HepG2 (cell line): ENCODE measurements around the gene VPS9D1. TPM values are rescaled to one million over a fixed set of nuclear protein-coding genes. Genes with fewer than 3 reads are reported as not detected.
A peak's percentile ranks its signal among the peaks of the same experiment; 100 is the strongest.

Experiments used
- ATAC-seq: fragments of 200-7000 bp; cut with Tn5 transposase; 3 replicates; pipeline ENCODE4 v1.9.1; 2020; ENCODE audit warnings: mild to moderate bottlenecking, moderate library complexity
- BruUV-seq: library from RNA; stranded (reverse); fragments of 400-500 nt; replicated peaks from 2 replicates; lab custom pipeline; 2021; lab: Mats Ljungman, UMichigan
- CTCF ChIA-PET: fragments of 300-600 bp; formaldehyde crosslinking; extraction: SDS; loops from one replicate; lab custom pipeline; 2021; ENCODE audit warnings: low total read pairs, inconsistent platforms, low intra/inter-chr PET ratio; lab: Yijun Ruan, JAX
- POLR2A ChIA-PET: fragments of 350-600 bp; sonication (Branson Sonifier 250); formaldehyde crosslinking; loops from one replicate; lab custom pipeline; 2020; ENCODE audit warnings: antibody characterized with exemption, inconsistent platforms; lab: Yijun Ruan, JAX
- DNase-seq: peaks from one replicate; pipeline ENCODE4 v3.0.0-alpha.2; 2015; ENCODE audit warnings: low spot score
- FAIRE-seq: peaks from 3 replicates; lab custom pipeline; 2011; peaks lifted over from hg19 to GRCh38; lab: Jason Lieb, UNC
- H2AFZ ChIP-seq: one replicate; pipeline ENCODE4 v1.6.1; 2011; ENCODE audit warnings: low read length, inconsistent platforms
- H3K27ac ChIP-seq: fragments of 300-600 bp; 3 replicates; pipeline ENCODE4 v1.8.0; 2011; ENCODE audit warnings: mixed run types, mild to moderate bottlenecking, mixed read lengths, low read length, inconsistent platforms; ENCODE audit not compliant: insufficient read depth; ENCODE audit errors: extremely low read length
- H3K27me3 ChIP-seq, 2 experiments: fragments of 200-600 bp in 1 of 2; 2 replicates in 1 of 2; 3 replicates in 1 of 2; pipeline versions ENCODE4 v1.6.0 to v1.8.0; 2011; ENCODE audit warnings: low read length in 2 of 2, mild to moderate bottlenecking in 2 of 2, moderate library complexity in 2 of 2, inconsistent platforms in 1 of 2; ENCODE audit not compliant: insufficient read depth in 2 of 2, control insufficient read depth in 1 of 2
- H3K36me3 ChIP-seq, 2 experiments: fragments of 200-600 bp in 1 of 2; replicated peaks in 1 of 2; 2 replicates in 1 of 2; 3 replicates in 1 of 2; pipeline versions ENCODE4 v1.5.1 to v1.8.0; 2011; ENCODE audit warnings: low read length in 2 of 2, inconsistent platforms in 1 of 2; ENCODE audit not compliant: insufficient read depth in 2 of 2, control insufficient read depth in 1 of 2
- H3K4me1 ChIP-seq: 2 replicates; pipeline ENCODE4 v1.5.1; 2012; ENCODE audit warnings: low read length, inconsistent platforms; ENCODE audit not compliant: insufficient read depth
- H3K4me2 ChIP-seq: 2 replicates; pipeline ENCODE4 v1.6.0; 2011; ENCODE audit warnings: low read depth, low read length, inconsistent platforms
- H3K4me3 ChIP-seq, 3 experiments: fragments of 200-600 bp in 1 of 3; sonication (generic), shearing (Covaris generic) in 1 of 3; replicated peaks in 1 of 3; 2 replicates each; pipeline ENCODE4 v1.5.1; 2011 to 2016; ENCODE audit warnings: low read length in 3 of 3, inconsistent platforms in 2 of 3, low read depth in 2 of 3, mild to moderate bottlenecking in 2 of 3, control low read depth in 1 of 3, mixed read lengths in 1 of 3; ENCODE audit not compliant: insufficient read depth in 1 of 3
- H3K79me2 ChIP-seq: one replicate; pipeline ENCODE4 v1.6.1; 2011; ENCODE audit warnings: low read length, inconsistent platforms; ENCODE audit not compliant: insufficient read depth
- H3K9ac ChIP-seq: 2 replicates; pipeline ENCODE4 v1.6.0; 2011; ENCODE audit warnings: mild to moderate bottlenecking, low read depth, low read length, inconsistent platforms; ENCODE audit not compliant: insufficient read depth
- H3K9me3 ChIP-seq: 2 replicates; pipeline ENCODE4 v1.5.1; 2012; ENCODE audit warnings: mild to moderate bottlenecking, low read length
- H4K20me1 ChIP-seq: 2 replicates; pipeline ENCODE4 v1.6.0; 2011; ENCODE audit warnings: inconsistent platforms, mild to moderate bottlenecking, low read length, moderate library complexity; ENCODE audit not compliant: insufficient read depth
- AGO2 ChIP-seq: fragments of 200-400 bp; formaldehyde crosslinking; optimal IDR thresholded peaks from 2 replicates; pipeline ENCODE3; 2017; ENCODE audit warnings: mild to moderate bottlenecking, low read depth, low read length, moderate library complexity
- FOSL1 ChIP-seq: sonication (generic); formaldehyde crosslinking; IDR thresholded peaks from 2 replicates; pipeline ENCODE4 v1.9.0; 2021; ENCODE audit warnings: missing genetic modification reagents, borderline replicate concordance
- GABPA ChIP-seq, 2 experiments: IDR thresholded peaks; 2 replicates each; pipeline ENCODE4 v1.6.1; 2011 to 2016; ENCODE audit warnings: low read depth in 2 of 2, low read length in 1 of 2, missing biosample characterization in 1 of 2, missing genetic modification characterization in 1 of 2
- RELA ChIP-seq: sonication (generic); formaldehyde crosslinking; IDR thresholded peaks from 2 replicates; pipeline ENCODE4 v1.4.0; 2020; ENCODE audit warnings: missing genetic modification reagents
- WGBS: methylation state at CpG from one replicate; pipeline ENCODE4 v1.1.6; 2017; ENCODE audit warnings: low lambda C conversion rate; 5-methylcytosine and 5-hydroxymethylcytosine counted together
- in situ Hi-C: cut with HindIII; loops from 2 replicates; pipeline ENCODE4 v1.10.0; 2017; ENCODE audit warnings: low pct_unique_long_range_greater_than_20kb; ENCODE audit not compliant: extremely low pct_ligation_motif_present
- intact Hi-C: fragments of 100-400 bp; cut with micrococcal nuclease; formaldehyde crosslinking; loops from one replicate; pipeline ENCODE4 v1.10.0; 2022; ENCODE audit not compliant: unreplicated experiment
- polyA plus RNA-seq, 8 experiments: library from polyadenylated mRNA; depleted of rRNA in 3 of 8; stranded (reverse) in 7 of 8; unstranded in 1 of 8; fragments of >200 nt; fragmentation: Illumina TruSeq in 4 of 8; extraction: Trizol in 4 of 8; gene quantifications; 2 replicates each; pipeline versions ENCODE4 v1.2.1 to v1.2.3, GENCODE V29; 2011 to 2016; ENCODE audit warnings: low read depth in 4 of 8, missing spikeins in 1 of 8, mixed read lengths in 1 of 8; ENCODE audit not compliant: insufficient read depth in 1 of 8
- total RNA-seq, 5 experiments: library from RNA; depleted of rRNA; stranded (reverse); fragments of >200 nt; fragmentation: Illumina TruSeq; extraction: Trizol; gene quantifications; 2 replicates each; pipeline ENCODE4 v1.2.3, GENCODE V29; 2016; ENCODE audit warnings: low read depth in 1 of 5

The VPS9D1 gene
- total and polyA plus RNA-seq, 2 of the 13 experiments (the other 11 are each of a cell fraction or from before 2014, with no cell fraction given) = 10.1 to 13.2 TPM

DNA sequence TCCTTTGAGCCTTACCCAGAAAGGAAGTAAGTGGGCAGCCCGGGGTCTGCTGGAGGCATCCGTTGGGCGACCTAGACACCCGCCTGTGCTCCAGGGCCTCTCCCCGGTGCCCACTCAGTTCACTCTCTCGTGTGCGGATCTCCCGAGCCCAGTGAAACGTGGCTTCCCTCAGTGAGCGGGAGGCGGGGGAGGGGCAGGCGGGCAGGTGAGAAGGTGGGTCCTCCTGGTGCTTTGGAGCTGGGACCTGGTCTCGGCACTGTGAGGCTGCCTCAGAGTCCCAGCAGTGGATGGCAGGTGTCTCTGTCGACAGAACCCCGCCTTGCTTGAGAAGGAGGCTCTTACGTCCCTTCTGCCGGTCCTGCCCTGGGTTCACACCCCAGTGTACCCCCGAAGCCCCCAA lies 8.6 kb upstream of the VPS9D1 start:
- H3K4me3 ChIP-seq = no peak overlapping the region
- H3K9ac ChIP-seq = no peak overlapping the region
- DNase-seq (no peak), FAIRE-seq (no peak), ATAC-seq (peak; percentile 1; the same call in 2 of the 3 replicates)
- H3K4me2 ChIP-seq = no peak overlapping the region
- POLR2A ChIA-PET = no interaction called here
- H3K27ac ChIP-seq = peak overlapping the region; percentile 50
- intact Hi-C loops (no loop called here), in situ Hi-C loops (no loop called here)
- H3K9me3 ChIP-seq = no peaks in the 10 kb centered on the region
- BruUV-seq = no TSS peak
- H4K20me1 ChIP-seq = no peaks in the 10 kb centered on the region
- H2AFZ ChIP-seq = no peak overlapping the region
- no peaks in the 10 kb centered on the region for H3K27me3 ChIP-seq
- H3K79me2 ChIP-seq = no peaks in the 10 kb centered on the region
- no peak for TF ChIP-seq RELA
- CTCF ChIA-PET = no interaction called here
- H3K4me1 ChIP-seq = peaks cover 21% of the 10 kb centered on the region
- 96% methylated on average over 16 of the region's 18 CpGs for WGBS
- H3K36me3 ChIP-seq = peaks cover 27 to 52% of the 10 kb centered on the region in 2 experiments

DNA sequence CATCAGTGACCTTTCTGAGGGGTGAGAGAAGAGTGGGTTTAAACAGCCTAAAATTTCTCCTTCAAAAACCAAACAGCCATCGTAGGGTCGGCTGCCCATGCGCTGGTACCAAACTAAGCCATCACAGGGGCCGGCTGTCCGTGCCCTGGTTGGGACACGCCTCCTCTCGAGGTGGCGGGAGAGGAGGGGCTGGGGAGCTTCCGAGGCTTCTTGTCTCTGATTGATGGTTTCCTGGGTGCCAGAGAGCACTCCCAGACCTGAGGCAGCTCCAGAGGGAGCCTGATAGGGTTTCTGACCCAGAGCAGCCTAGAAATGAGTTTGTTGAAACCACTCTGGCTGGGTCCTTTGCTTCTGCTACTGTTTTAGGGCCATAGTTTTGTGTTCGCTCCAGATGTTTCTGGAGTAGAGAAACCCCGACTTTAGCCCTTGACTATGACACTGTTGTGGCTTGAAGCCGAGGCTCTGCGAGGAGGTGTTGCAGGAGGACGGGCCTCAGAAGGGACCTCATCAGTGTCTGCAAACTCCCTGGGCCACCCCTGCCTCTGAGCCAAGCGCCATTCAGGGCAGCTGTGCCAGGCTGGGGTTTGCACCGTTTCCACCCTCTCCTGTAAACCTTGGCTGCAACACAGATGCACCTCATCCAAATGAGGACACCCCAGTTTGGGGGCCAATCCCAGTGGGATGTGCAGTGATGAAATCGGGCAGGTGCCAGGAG lies 6.9 kb upstream of the VPS9D1 start:
- BruUV-seq = no TSS peak
- ATAC-seq (no peak), FAIRE-seq (no peak), DNase-seq (no peak)
- no peak overlapping the region for H2AFZ ChIP-seq
- ChIA-PET CTCF (no interaction called here), POLR2A (no interaction called here)
- H3K9ac ChIP-seq = no peak overlapping the region
- no peak overlapping the region for H3K4me2 ChIP-seq
- in situ Hi-C loops (no loop called here), intact Hi-C loops (no loop called here)
- H3K36me3 ChIP-seq = peaks cover 29 to 57% of the 10 kb centered on the region in 2 experiments
- peaks cover 10% of the 10 kb centered on the region for H3K79me2 ChIP-seq
- WGBS = 92% methylated on average over 15 of the region's 17 CpGs
- no peak overlapping the region for H3K4me3 ChIP-seq
- peaks cover 27% of the 10 kb centered on the region for H3K4me1 ChIP-seq
- TF ChIP-seq GABPA (IDR thresholded peaks at IDR 0.05; ENCODE audit: low read depth, low read length) (no peak), GABPA (CRISPR knock-in tag; IDR thresholded peaks at IDR 0.05; ENCODE audit: low read depth) (no peak), AGO2 (peak; percentile 27), FOSL1 (no peak)
- H3K9me3 ChIP-seq = no peaks in the 10 kb centered on the region
- no peaks in the 10 kb centered on the region for H3K27me3 ChIP-seq
- no peak overlapping the region for H3K27ac ChIP-seq
- peaks cover 1% of the 10 kb centered on the region; the same call in 1 of the 2 replicates for H4K20me1 ChIP-seq
